ENCODE data around the gene CHRNA7.

CHRNA7 gene

GRCh38 chr15:32104061-32104995, 74.0 kb downstream of the CHRNA7 start:
- Mint-ChIP-seq H3K36me3 (no peaks in the 10 kb centered on the region), H3K4me3 (no peak overlapping the region), H3K4me1 (ENCODE audit: low read depth) (no peaks in the 10 kb centered on the region), H3K27ac (no peak overlapping the region), H3K9me3 (ENCODE audit: low read depth) (no peaks in the 10 kb centered on the region), H3K27me3 (peaks cover 11% of the 10 kb centered on the region)

GRCh38 chr15:32105258-32106241, 75.2 kb downstream of the CHRNA7 start:
- H3K27ac Mint-ChIP-seq = no peak overlapping the region
- H3K4me1 Mint-ChIP-seq (ENCODE audit: low read depth) = no peaks in the 10 kb centered on the region
- H3K36me3 Mint-ChIP-seq = no peaks in the 10 kb centered on the region
- H3K4me3 Mint-ChIP-seq = no peak overlapping the region
- H3K27me3 Mint-ChIP-seq = peaks cover 11% of the 10 kb centered on the region
- no peaks in the 10 kb centered on the region for H3K9me3 Mint-ChIP-seq (ENCODE audit: low read depth)

GRCh38 chr15:32106401-32107381, 76.4 kb downstream of the CHRNA7 start:
- Mint-ChIP-seq H3K9me3 (ENCODE audit: low read depth) (no peaks in the 10 kb centered on the region), H3K4me3 (no peak overlapping the region), H3K27ac (no peak overlapping the region), H3K4me1 (ENCODE audit: low read depth) (no peaks in the 10 kb centered on the region), H3K27me3 (peaks cover 11% of the 10 kb centered on the region), H3K36me3 (no peaks in the 10 kb centered on the region)

- Mint-ChIP-seq H3K9me3 (ENCODE audit: low read depth) (no peaks in the 10 kb centered on the region), H3K36me3 (no peaks in the 10 kb centered on the region), H3K27me3 (peaks cover 11% of the 10 kb centered on the region), H3K4me1 (ENCODE audit: low read depth) (no peaks in the 10 kb centered on the region), H3K27ac (no peak overlapping the region), H3K4me3 (no peak overlapping the region)
These were observed 77.3 kb downstream of the CHRNA7 start for GRCh38 chr15:32107477-32108080.

DNA sequence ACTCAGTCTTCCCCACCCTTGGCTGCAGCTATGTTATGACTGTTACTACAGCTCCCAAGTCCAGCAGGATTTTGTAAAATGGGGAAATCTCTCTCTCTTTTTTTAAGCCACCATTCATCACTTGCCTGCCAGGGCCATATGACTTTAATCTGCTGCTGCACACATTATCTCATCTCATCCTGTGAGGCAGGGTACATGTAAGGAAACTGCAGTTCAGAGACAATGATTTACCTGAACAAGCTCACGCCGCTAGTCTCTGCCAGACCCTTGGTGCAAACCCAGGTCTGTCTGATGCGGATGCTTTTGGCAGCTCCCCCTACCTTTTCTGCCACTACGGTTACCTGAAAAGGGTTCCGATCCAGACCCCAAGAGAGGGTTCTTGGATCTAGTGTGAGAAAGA, 78.3 kb downstream of the CHRNA7 start:
- H3K9me3 Mint-ChIP-seq (ENCODE audit: low read depth) = no peaks in the 10 kb centered on the region
- no peak overlapping the region for H3K27ac Mint-ChIP-seq
- H3K27me3 Mint-ChIP-seq = peaks cover 11% of the 10 kb centered on the region

GRCh38 chr15:32112101-32112500, 81.8 kb downstream of the CHRNA7 start:
- H3K4me1 Mint-ChIP-seq (ENCODE audit: low read depth) = no peaks in the 10 kb centered on the region
- peaks cover 8% of the 10 kb centered on the region for H3K27me3 Mint-ChIP-seq
- no peaks in the 10 kb centered on the region for H3K9me3 Mint-ChIP-seq (ENCODE audit: low read depth)
- H3K4me3 Mint-ChIP-seq = no peak overlapping the region
- H3K27ac Mint-ChIP-seq = no peak overlapping the region
- no peaks in the 10 kb centered on the region for H3K36me3 Mint-ChIP-seq

More for the DNA sequence above, 78.3 kb downstream of the CHRNA7 start:
- Mint-ChIP-seq H3K36me3 (no peaks in the 10 kb centered on the region), H3K4me3 (no peak overlapping the region), H3K4me1 (ENCODE audit: low read depth) (no peaks in the 10 kb centered on the region)

- no peaks in the 10 kb centered on the region for H3K9me3 Mint-ChIP-seq (ENCODE audit: low read depth)
- H3K27ac Mint-ChIP-seq = no peak overlapping the region
- no peaks in the 10 kb centered on the region for H3K4me1 Mint-ChIP-seq (ENCODE audit: low read depth)
- no peak overlapping the region for H3K4me3 Mint-ChIP-seq
- peaks cover 5% of the 10 kb centered on the region for H3K27me3 Mint-ChIP-seq
- H3K36me3 Mint-ChIP-seq = no peaks in the 10 kb centered on the region
These were observed 82.9 kb downstream of the CHRNA7 start for GRCh38 chr15:32113224-32113623.

GRCh38 chr15:32117122-32117521, 86.8 kb downstream of the CHRNA7 start:
- Mint-ChIP-seq H3K9me3 (ENCODE audit: low read depth) (no peaks in the 10 kb centered on the region), H3K36me3 (no peaks in the 10 kb centered on the region), H3K4me3 (no peak overlapping the region), H3K27me3 (peaks cover 1% of the 10 kb centered on the region), H3K27ac (no peak overlapping the region), H3K4me1 (ENCODE audit: low read depth) (no peaks in the 10 kb centered on the region)

- Mint-ChIP-seq H3K9me3 (ENCODE audit: low read depth) (no peaks in the 10 kb centered on the region), H3K27ac (no peak overlapping the region), H3K36me3 (no peaks in the 10 kb centered on the region), H3K27me3 (peaks cover 1% of the 10 kb centered on the region), H3K4me1 (ENCODE audit: low read depth) (no peaks in the 10 kb centered on the region), H3K4me3 (no peak overlapping the region)
These were observed 89.0 kb downstream of the CHRNA7 start for GRCh38 chr15:32119286-32119685.

DNA sequence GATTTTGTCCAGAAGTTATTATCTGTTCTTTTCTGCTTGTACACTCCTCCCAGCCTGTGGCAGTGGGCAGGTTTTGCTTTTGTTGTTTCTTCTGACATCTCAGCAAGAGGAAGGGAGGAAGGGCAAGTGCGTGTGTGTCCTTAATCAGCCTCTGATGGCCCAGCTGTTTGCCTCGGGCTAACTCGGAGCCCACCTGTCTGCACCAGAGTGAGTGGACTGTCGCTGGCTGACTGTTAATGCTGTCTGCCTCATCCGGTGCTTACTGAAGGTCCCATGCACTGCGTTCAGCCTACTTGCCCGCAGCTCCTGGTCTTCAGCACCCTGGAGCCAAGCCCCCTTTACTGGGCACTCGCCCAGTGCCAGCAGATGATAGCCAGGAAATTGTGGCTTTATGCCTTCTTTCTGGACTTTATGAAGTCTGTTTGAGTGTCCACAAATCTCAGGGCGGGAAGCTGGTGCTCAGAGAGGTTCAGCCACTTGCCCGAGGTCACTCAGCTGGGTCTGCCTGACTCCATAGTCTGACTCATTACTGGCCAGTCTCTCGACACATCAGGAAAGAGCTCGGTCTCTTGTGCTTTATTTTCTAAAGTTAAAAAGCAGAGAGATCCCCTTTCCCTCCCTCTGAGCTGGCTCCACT, 89.5 kb downstream of the CHRNA7 start:
- Mint-ChIP-seq H3K27ac (no peak overlapping the region), H3K36me3 (no peaks in the 10 kb centered on the region), H3K9me3 (ENCODE audit: low read depth) (no peaks in the 10 kb centered on the region), H3K4me1 (ENCODE audit: low read depth) (no peaks in the 10 kb centered on the region), H3K27me3 (peaks cover 1% of the 10 kb centered on the region), H3K4me3 (no peak overlapping the region)

DNA sequence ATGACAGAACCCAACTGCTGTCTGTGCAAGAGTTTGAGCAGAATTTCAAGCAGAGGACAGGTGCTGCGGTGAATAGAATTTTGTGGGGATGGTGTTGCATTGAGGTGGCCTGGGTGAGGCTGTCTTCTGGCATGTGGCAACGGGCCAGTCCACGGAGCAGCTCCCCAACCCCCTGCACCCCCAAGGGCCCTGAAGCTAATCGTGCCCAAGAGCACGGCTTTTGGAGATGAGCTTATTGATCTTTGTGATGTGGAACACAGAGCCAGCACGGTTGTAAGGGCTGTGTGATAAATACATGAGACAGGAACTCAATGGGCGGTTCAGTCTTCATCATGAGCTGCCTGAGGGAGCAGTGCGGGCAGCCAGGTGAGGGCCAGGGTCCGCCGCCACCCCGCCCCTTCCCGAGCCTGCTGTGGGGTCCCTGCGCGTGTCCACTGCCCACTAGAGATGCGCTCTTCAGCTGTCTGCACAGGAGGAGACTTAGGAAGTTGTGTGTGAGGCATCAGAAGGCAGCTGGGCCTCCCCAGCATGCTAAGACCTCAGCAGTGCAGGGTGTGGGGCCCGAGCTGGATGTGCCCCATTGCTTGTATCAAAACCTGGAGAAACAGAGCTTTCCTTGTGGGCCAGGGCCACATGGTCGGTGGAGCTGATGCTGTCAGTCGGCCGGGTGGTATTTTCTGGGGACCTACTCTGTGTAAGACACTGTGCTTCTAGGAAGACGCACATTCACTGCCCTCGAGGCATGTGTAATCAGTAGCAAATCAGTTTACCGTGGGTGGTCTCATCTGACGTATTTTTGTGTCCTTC, 90.5 kb downstream of the CHRNA7 start:
- Mint-ChIP-seq H3K4me3 (no peak overlapping the region), H3K36me3 (no peaks in the 10 kb centered on the region), H3K4me1 (ENCODE audit: low read depth) (no peaks in the 10 kb centered on the region), H3K9me3 (ENCODE audit: low read depth) (no peaks in the 10 kb centered on the region), H3K27me3 (peaks cover 1% of the 10 kb centered on the region), H3K27ac (no peak overlapping the region)

DNA sequence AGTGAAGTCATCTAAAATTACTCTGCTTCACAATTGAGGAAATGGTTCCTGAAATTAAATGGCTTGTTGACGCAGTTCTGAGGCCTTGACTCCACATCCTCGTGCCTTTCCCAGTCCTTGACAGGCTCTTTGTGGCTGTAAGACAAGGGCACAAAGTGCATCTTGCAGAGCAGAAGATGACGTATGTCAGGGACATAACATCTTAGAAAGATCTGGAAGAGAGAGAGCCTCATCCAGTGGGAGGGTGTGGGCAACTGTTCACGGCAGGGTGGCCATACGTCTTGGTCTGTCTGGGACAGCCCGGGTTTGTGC, 91.0 kb downstream of the CHRNA7 start:
- no peak overlapping the region for H3K4me3 Mint-ChIP-seq
- H3K36me3 Mint-ChIP-seq = no peaks in the 10 kb centered on the region
- no peak overlapping the region for H3K27ac Mint-ChIP-seq
- H3K9me3 Mint-ChIP-seq (ENCODE audit: low read depth) = no peaks in the 10 kb centered on the region
- peaks cover 1% of the 10 kb centered on the region for H3K27me3 Mint-ChIP-seq
- no peaks in the 10 kb centered on the region for H3K4me1 Mint-ChIP-seq (ENCODE audit: low read depth)

GRCh38 chr15:32122013-32122412, 91.7 kb downstream of the CHRNA7 start:
- H3K4me1 Mint-ChIP-seq (ENCODE audit: low read depth) = no peaks in the 10 kb centered on the region
- H3K4me3 Mint-ChIP-seq = no peak overlapping the region
- H3K9me3 Mint-ChIP-seq (ENCODE audit: low read depth) = no peaks in the 10 kb centered on the region
- H3K27me3 Mint-ChIP-seq = peaks cover 1% of the 10 kb centered on the region
- no peaks in the 10 kb centered on the region for H3K36me3 Mint-ChIP-seq
- H3K27ac Mint-ChIP-seq = no peak overlapping the region

Data from activated naive CD8-positive, alpha-beta T cell (primary cell).